HG03575 (cell line): ENCODE measurements around the gene ATF5.
"Not testable (repeated sequence)": the region's sequence is repeated elsewhere in the genome, so short reads cannot be mapped to it uniquely, and the experiment has no call there.

Experiments
- ATAC-seq: cut with Tn5 transposase; IDR thresholded peaks from one replicate; pipeline ENCODE4 v1.9.1; 2021; ENCODE audit not compliant: unreplicated experiment, insufficient number of reproducible peaks, low FRiP score; ENCODE audit errors: extremely low read depth

ATF5 gene

GRCh38 chr19:49960980-49961379 lies 32.0 kb downstream of the ATF5 start, which contains the start of gene SIGLEC11:
Gene SIGLEC11 (minus strand): TSS chr19:49961172. CDS start chr19:49961081, 91 bp downstream.
- ATAC-seq = not testable (repeated sequence)

GRCh38 chr19:49968279-49968922 lies 39.4 kb downstream of the ATF5 start:
- ATAC-seq = no peak

- not testable (repeated sequence) for ATAC-seq
Observed at GRCh38 chr19:49969355-49969754, 40.4 kb downstream of the ATF5 start.

- no peak for ATAC-seq
Observed at GRCh38 chr19:49971991-49972411, 43.0 kb downstream of the ATF5 start.

- ATAC-seq = no peak
Observed at GRCh38 chr19:49972841-49973240, 43.8 kb downstream of the ATF5 start.

GRCh38 chr19:49973987-49974386 lies 45.0 kb downstream of the ATF5 start:
- no peak for ATAC-seq

- ATAC-seq = no peak
Observed at GRCh38 chr19:49975051-49975450, 46.0 kb downstream of the ATF5 start.

GRCh38 chr19:49976496-49976895 lies 47.5 kb downstream of the ATF5 start:
- no peak for ATAC-seq

- no peak for ATAC-seq
Observed at GRCh38 chr19:49977076-49977475, 48.1 kb downstream of the ATF5 start.

GRCh38 chr19:49977881-49978280 lies 48.9 kb downstream of the ATF5 start:
- ATAC-seq = no peak

- no peak for ATAC-seq
Observed at GRCh38 chr19:49978324-49978723, 49.3 kb downstream of the ATF5 start.

GRCh38 chr19:49981603-49982593 lies 52.9 kb downstream of the ATF5 start:
- ATAC-seq = no peak
